22Rv1 (cell line): ENCODE results near the gene RGS6.

Source experiments
- ZFX ChIP-seq: fragments of 450-650 bp; IDR thresholded peaks from 2 replicates; pipeline ENCODE4 v1.6.1; 2017; ENCODE audit warnings: antibody characterized with exemption, borderline replicate concordance
- TF ChIP-seq, protein P1 (sequence below): fragments of 450-650 bp; IDR thresholded peaks from 2 replicates; pipeline ENCODE4 v1.5.1; 2017; ENCODE audit warnings: mild to moderate bottlenecking

GRCh38 chr14:72423957-72424356 is 491.7 kb downstream of the RGS6 start:
- TF ChIP-seq, protein P1, sequence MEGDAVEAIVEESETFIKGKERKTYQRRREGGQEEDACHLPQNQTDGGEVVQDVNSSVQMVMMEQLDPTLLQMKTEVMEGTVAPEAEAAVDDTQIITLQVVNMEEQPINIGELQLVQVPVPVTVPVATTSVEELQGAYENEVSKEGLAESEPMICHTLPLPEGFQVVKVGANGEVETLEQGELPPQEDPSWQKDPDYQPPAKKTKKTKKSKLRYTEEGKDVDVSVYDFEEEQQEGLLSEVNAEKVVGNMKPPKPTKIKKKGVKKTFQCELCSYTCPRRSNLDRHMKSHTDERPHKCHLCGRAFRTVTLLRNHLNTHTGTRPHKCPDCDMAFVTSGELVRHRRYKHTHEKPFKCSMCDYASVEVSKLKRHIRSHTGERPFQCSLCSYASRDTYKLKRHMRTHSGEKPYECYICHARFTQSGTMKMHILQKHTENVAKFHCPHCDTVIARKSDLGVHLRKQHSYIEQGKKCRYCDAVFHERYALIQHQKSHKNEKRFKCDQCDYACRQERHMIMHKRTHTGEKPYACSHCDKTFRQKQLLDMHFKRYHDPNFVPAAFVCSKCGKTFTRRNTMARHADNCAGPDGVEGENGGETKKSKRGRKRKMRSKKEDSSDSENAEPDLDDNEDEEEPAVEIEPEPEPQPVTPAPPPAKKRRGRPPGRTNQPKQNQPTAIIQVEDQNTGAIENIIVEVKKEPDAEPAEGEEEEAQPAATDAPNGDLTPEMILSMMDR: no peak
- no peak for TF ChIP-seq ZFX
